Stromal cell of bone marrow (primary cell): ENCODE measurements around the gene KCTD21.

ENCODE experiments used
- DNase-seq: peaks from one replicate; pipeline ENCODE4 v3.0.0-alpha.2; 2012; ENCODE audit warnings: low read depth

KCTD21 gene

DNA sequence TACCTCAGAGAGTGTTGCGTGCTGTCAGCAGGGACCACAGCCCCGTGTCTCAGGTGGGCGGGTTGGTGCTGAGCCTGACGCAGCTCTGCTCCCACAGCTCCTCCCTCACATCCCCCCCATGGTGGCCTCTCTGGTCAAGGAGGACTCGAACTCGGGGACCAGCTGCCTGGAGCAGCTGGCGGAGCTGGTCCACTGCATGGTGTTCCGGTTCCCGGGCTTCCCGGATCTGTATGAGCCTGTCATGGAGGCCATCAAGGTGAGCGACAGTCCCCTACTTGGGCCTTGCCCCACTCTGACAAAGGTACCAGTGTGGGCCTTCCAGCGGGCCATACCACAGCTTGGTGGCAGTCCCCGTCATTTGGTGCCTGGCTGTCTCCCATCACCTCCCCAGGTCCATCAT, 12.1 kb upstream of the KCTD21 start:
- DNase-seq, result no peak

- no peak for DNase-seq
Measured at GRCh38 chr11:78200061-78200460, 11.6 kb upstream of the KCTD21 start.

DNA sequence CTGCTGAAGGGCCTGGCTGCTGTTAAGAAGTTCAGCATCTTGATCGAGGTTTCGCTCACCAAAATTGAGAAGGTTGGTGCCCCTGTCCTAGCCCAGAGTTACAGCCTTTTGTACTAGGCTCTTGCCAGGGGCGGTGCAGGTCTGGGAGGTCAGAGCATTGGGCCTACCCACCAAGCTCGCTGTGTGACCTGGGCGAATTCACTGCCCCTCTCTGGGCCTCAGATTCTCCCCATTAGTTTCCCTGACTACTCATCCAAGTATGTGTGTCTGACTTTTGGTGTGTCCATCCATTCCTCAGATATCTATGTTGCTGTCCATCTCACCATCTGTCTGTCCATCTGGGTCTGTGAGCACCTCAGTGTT, 11.2 kb upstream of the KCTD21 start:
- no peak for DNase-seq

- no peak for DNase-seq
Measured at GRCh38 chr11:78199015-78199652, 10.7 kb upstream of the KCTD21 start.

GRCh38 chr11:78197816-78198215, 9.4 kb upstream of the KCTD21 start:
- no peak for DNase-seq

DNA sequence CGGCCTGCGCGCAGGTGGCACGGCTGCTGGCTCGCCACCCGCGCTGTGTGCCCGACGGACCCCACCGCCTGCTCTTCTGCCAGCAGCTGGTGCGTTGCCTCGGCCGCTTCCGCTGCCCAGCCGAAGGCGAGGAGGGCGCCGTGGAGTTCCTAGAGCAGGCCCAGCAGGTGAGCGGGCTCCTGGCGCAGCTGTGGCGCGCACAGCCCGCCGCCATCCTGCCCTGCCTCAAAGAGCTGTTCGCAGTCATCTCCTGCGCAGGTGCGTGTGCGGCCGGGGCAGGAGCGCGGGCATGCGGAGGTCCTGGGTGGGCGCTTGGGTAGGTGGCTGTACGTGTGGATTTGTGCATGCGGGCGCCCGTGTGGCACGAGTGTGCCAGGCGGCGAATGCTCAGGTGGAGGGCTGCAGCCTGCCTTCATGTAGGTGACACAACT, 8.2 kb upstream of the KCTD21 start:
- DNase-seq, result no peak

- DNase-seq, result no peak
Measured at GRCh38 chr11:78195917-78196560, 7.6 kb upstream of the KCTD21 start.

DNA sequence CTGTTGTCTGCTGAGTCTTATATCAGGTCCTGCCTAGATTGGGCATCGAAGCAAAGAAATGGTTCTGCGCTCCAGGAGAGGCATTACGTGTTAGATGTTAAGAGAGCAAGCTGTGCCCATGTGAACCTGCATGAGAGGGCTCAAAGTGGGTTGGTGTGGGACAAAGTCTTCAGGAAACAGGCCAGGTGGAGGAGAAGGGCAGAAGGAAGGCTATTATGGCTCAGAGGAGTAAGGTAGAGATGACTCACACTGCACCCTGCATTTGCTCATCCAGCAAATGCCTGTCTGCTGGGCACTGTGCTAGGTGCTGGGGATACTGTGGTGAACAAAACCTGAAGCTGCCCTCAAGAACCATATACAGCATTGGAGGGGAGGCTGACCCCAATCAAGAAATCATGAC, 6.1 kb upstream of the KCTD21 start:
- no peak for DNase-seq

DNA sequence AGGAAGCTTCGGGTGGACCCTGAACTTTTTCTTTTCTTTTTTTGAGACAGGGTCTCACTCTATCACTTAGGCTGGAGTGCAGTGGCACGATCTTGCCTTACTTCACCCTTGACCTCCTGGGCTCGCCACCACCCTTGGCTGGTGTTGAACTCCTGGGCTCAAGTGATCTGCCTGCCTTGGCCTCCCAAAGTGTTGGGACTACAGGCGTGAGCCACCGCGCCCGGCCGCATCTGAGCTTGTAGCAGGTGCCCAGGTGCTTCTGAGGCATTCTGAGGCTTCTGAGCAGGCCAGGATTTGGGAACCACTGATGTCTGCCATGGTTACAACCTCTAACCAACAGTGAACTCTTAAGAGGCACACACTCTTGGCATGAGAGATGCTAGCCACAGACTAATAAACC, 5.4 kb upstream of the KCTD21 start:
- DNase-seq, result no peak

DNA sequence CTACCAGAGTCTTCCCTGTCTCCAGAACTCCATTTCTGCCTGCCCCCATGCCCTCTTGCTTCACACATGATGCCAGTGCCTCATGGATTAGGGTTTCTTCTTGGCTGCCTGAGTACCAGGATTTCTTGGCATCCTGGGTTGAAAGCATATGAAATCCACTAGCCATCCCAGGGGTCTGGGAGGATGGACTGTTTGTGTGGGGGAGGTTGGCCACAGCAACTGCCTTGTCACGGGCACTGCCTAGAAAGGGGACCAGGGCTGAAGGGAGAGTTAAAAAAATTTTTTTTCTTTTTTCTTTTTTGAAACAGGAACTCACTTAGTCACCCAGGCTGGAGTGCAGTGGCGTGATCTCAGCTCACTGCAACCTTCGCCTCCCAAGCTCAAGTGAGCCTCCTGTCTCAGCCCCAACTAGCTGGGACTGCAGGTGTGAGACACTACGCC, 4.5 kb upstream of the KCTD21 start:
- DNase-seq, result peak; percentile 49

DNA sequence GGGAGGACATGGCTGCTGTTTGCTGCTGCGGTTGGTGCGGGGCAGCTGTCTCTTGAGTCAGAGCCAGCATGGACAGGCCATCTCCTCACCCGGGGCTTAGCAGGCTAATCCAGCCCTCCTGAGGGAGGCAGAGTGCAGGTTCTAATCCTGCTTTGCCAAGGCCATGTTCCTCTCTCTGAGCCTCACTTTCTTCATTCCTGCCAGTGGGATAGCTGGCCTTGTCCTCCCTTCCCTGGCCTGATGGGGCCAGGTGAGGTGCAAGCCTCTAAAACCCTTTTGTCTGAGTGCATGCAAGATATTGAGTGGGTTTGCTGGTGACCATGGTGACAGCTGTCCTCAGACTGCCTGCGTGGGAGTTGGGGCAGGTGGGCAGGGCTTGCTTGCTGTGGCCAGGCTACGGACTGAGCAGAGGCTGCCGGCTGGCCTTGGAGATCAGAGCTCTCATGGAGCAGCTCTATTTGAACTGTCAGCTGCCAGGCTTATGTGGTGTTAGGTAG, 3.8 kb upstream of the KCTD21 start:
- DNase-seq, result no peak

DNA sequence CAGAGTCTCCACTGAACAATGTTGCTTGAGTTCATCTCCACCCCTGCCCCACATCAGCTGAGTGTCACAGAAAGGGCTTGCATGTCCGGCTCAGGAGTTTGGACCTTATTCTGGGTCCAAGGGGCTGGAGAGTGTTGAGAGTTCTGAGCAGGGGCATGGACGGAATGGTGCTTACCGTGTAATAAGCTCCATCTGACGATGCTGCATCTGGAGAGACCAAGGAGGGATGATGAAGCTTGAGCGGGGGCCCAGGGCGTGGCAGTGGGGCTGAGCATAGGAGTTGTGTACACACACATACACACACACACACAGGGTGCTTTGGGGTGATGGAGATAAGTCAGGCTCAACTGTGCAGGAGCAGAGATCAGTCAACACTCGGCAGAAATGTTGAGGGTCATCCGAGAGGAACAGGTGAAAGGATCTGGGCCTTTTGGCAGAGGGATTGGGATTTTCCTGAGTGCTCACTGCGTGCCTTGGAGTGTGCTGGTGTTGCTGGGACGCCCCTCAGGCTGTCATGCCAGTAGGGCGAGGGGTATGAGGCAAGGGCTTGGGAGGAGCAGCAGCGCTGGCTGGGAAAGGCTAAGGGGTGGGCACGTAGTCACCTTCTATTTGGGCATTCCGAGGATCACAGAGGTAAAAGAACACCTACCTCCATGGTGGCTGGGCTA, 2.6 kb upstream of the KCTD21 start:
- no peak for DNase-seq

DNA sequence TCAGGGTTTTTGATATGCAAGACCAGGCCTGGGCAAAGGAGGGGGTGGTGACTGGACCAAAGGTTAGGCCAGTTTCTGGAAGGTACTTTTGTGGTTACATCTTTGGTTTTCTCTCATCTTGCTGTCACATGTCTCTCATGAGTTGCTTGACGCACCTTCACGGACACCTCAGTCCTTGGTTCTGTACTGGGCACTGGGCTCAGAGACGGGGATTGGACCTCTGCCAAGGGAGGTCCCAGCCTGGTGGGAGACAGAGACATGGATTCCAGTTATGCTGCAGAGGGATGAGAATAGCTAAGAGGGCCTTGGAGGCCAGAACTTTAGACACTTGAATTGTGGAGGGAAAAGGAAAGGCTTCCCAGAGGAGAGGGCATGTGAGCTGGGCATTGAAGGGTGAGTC, 1.9 kb upstream of the KCTD21 start:
- no peak for DNase-seq

DNA sequence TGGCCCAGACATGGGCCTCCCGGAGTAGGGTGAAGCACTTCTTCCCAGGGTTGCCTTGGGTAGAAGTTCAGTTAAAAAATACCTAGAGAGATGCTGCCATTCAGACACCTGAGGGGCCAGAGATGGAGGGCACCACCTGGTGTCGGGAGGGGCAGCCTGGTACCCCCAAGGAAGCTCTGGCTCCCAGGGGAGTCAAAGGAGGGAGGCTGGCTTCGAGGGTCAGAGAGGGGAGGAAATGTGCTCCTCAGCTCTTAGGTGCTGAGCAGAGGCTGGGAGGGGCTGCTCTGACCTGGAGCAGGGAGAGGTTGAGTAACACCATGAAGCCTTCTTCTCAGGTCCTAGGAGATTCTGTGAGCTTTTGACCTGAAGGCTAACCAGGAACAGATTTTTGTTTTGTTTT, 1.4 kb upstream of the KCTD21 start:
- no peak for DNase-seq

GRCh38 chr11:78189174-78189724, 823 bp upstream of the KCTD21 start:
- DNase-seq, result no peak

DNA sequence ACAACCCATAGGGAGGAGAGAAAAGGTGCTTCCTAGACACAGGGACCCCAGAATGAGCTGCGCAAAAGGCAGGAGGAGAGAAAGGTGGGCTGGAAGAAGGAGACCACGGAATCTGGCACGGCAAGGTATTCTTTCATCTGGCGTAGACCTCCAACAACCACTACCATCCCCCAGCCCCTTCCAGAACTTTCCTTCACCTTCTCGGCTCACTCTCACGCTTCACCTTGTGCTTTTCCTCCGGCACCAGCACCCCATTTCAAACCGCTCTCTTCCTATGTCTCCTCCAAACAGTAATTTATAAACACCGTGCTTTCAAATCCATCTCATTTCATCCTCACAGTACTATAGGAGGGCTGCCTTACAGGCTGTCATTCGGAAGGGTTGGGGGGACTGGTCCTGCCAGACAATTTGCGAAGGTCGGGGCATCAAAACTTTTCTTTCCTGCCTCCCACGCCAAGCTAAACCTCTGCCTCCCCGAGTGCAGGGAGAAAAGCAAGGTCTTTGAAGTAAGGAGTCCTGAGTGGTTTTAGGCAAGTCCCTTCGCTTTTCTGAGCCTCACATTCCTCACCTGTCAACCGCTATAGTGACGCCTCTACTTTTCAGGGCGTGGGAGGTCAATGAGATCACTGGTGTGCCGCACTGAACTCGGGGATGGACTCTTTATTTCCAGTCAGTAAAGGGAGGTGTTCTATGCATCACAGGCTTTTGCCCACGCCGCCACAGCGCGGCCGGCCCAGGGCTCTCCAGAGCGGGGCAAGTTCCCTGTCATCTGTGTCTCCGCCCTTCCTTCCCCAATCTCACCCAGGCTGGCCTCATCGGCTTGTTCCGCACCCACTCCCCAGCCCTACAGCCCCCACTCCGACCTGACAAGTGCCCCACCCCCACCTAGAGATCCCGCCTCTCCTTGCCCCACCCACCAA, 800 bp downstream of the KCTD21 start:
- DNase-seq, result no peak

DNA sequence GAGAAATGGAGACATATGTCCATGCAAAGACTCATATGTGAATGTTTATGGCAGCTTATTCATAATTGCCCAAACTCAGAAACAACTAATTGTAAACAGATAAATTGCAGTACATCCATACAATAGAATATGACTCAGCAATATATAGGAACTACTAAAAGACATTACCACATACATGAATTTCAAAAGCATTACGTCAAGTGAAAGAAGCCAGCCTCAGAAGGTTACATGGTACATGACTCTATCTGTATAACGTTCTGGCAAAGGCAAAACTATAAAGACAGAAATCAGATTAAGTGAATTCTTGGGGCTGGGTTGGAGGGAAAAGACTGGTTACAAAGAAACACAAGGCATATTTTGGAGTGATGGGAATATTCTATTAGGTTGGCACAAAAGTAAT, 7.2 kb downstream of the KCTD21 start:
- DNase-seq, result no peak

GRCh38 chr11:78180751-78181150, 7.7 kb downstream of the KCTD21 start:
- DNase-seq, result no peak

- DNase-seq, result no peak
Measured at GRCh38 chr11:78179459-78180071, 8.9 kb downstream of the KCTD21 start.

DNA sequence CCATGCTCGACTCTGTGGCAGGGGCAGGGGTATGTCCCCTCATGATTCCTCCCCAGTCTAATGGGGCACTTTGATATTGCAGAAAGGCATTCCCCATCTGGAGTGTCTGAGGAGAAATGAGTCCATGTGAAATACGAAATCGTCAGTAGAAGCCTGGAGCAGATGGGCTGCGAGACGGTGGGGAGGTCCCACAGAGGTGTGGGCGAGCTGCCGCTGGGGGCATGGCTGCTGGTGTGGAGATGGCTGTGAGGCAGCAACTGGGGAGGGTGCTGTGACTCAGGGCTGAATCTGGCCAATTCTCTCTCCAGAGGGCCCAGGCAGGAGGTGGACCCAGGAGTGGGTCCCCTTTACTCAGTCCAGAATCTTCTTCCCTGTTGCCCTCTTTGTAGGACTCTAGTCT, 11.2 kb downstream of the KCTD21 start:
- no peak for DNase-seq

DNA sequence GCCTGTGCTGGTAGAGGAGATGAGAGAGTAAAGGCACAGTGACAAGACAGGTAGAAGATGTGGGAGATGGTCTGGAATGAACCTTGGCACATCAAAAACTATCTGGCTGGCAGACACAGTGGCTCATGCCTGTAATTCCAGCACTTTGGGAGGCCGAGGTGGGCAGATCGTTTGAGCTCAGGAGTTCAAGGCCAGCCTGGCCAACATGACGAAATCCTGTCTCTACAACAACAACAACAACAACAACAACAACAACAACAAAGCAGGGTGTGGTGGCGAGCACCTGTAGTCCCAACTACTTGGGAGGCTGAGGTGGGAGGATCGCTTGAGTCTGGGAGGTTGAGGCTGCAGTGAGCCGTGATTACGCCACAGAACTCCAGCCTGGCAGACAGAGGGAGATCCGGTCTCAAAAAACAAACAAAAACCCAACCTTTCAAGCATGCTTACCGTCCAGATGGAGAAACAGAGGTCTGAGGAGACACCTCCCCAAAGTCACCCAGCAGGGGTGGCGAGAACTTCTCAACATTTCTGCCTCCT, 11.8 kb downstream of the KCTD21 start:
- no peak for DNase-seq
